Thoracic aorta (tissue), 2 donors: ENCODE data around the gene DTNB. TPM values are rescaled to one million over a fixed set of nuclear protein-coding genes. Genes with fewer than 3 reads are reported as not detected.
A peak's percentile ranks its signal among the peaks of the same experiment; 100 is the strongest.

Experiments used
- ATAC-seq: fragments of 150-250 bp; one replicate; pipeline ENCODE4 v1.8.0; 2017; ENCODE audit warnings: low read depth; ENCODE audit not compliant: insufficient number of reproducible peaks, low FRiP score
- DNase-seq: peaks from one replicate; pipeline ENCODE4 v3.0.0-alpha.2; 2020; ENCODE audit warnings: low spot score
- H3K27ac ChIP-seq, 2 donors: fragments of 200-600 bp; sonication (generic); 1 replicate in 1 of 2; 2 replicates in 1 of 2; pipeline ENCODE4 v1.5.1; 2016; ENCODE audit warnings: mild to moderate bottlenecking in 2 of 2, moderate library complexity in 2 of 2
- H3K27me3 ChIP-seq: fragments of 200-600 bp; sonication (generic); replicated peaks from 2 replicates; pipeline ENCODE4 v1.6.0; 2016; ENCODE audit warnings: mild to moderate bottlenecking; ENCODE audit not compliant: insufficient read depth
- H3K36me3 ChIP-seq: fragments of 200-600 bp; sonication (generic); one replicate; pipeline ENCODE4 v1.5.1; 2016
- H3K4me1 ChIP-seq, 2 donors: fragments of 200-600 bp; sonication (generic); 1 replicate in 1 of 2; 2 replicates in 1 of 2; pipeline versions ENCODE4 v1.5.1 to v1.6.0; 2016; ENCODE audit warnings: low read depth in 2 of 2, mild to moderate bottlenecking in 1 of 2; ENCODE audit not compliant: control insufficient read depth in 1 of 2
- H3K4me3 ChIP-seq: fragments of 200-600 bp; sonication (generic); 2 replicates; pipeline ENCODE4 v1.5.1; 2016; ENCODE audit warnings: mild to moderate bottlenecking
- H3K9me3 ChIP-seq: fragments of 200-600 bp; sonication (generic); 2 replicates; pipeline ENCODE4 v1.5.1; 2016
- total RNA-seq, 2 donors: library from RNA; depleted of rRNA; stranded (reverse); fragments of >200 nt; gene quantifications; one replicate each; pipeline versions ENCODE4 v1.1.0 to v1.2.3, GENCODE V29; 2016
- TF ChIP-seq, protein P1 (sequence below): fragments of 200-600 bp; sonication (generic); IDR thresholded peaks from one replicate; pipeline ENCODE4 v1.5.1; 2019; ENCODE audit warnings: antibody characterized with exemption

Gene DTNB
- total RNA-seq, 2 donors from 2014 or later = 16.3 to 76.2 TPM

- no peaks in the 10 kb centered on the region for H3K27me3 ChIP-seq
- H3K9me3 ChIP-seq = no peaks in the 10 kb centered on the region
- no peak overlapping the region for H3K4me3 ChIP-seq
- no peaks in the 10 kb centered on the region for H3K36me3 ChIP-seq
- DNase-seq = no peak
- H3K27ac ChIP-seq = no peak overlapping the region
- no peaks in the 10 kb centered on the region for H3K4me1 ChIP-seq
- TF ChIP-seq, protein P1, sequence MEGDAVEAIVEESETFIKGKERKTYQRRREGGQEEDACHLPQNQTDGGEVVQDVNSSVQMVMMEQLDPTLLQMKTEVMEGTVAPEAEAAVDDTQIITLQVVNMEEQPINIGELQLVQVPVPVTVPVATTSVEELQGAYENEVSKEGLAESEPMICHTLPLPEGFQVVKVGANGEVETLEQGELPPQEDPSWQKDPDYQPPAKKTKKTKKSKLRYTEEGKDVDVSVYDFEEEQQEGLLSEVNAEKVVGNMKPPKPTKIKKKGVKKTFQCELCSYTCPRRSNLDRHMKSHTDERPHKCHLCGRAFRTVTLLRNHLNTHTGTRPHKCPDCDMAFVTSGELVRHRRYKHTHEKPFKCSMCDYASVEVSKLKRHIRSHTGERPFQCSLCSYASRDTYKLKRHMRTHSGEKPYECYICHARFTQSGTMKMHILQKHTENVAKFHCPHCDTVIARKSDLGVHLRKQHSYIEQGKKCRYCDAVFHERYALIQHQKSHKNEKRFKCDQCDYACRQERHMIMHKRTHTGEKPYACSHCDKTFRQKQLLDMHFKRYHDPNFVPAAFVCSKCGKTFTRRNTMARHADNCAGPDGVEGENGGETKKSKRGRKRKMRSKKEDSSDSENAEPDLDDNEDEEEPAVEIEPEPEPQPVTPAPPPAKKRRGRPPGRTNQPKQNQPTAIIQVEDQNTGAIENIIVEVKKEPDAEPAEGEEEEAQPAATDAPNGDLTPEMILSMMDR = no peak
- ATAC-seq = no peak
These were observed 103.1 kb downstream of the DTNB start for GRCh38 chr2:25570161-25570845.

DNA sequence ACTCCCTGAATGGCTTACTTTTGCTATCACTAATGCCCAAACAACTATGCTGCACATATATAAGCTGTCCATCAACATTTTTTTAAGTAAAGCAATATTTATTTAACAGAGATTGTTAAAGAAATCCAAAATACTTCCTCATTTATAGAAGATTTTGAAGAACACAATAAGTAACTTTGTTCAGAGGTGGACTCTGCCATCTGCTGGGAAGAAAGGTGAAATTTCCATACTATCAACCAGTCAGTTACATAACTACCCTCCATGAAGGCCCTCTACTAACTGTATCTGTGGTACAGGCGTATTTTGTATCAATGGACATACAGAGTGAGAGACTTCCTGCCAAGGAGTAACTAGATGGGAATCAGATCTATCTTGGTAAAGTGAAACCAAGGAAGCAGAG, 106.0 kb downstream of the DTNB start:
- no peaks in the 10 kb centered on the region for H3K27me3 ChIP-seq
- no peak overlapping the region for H3K4me3 ChIP-seq
- no peak for DNase-seq
- H3K9me3 ChIP-seq = no peaks in the 10 kb centered on the region
- ATAC-seq = no peak
- H3K27ac ChIP-seq = no peak overlapping the region
- H3K36me3 ChIP-seq = no peaks in the 10 kb centered on the region
- H3K4me1 ChIP-seq = no peaks in the 10 kb centered on the region
- TF ChIP-seq, protein P1 = peak; percentile 24

GRCh38 chr2:25566694-25567093, 106.7 kb downstream of the DTNB start:
- no peaks in the 10 kb centered on the region for H3K36me3 ChIP-seq
- H3K4me1 ChIP-seq = no peaks in the 10 kb centered on the region
- TF ChIP-seq, protein P1 = no peak
- ATAC-seq (no peak), DNase-seq (no peak)
- H3K27ac ChIP-seq = no peak overlapping the region
- H3K9me3 ChIP-seq = no peaks in the 10 kb centered on the region
- no peak overlapping the region for H3K4me3 ChIP-seq
- H3K27me3 ChIP-seq = no peaks in the 10 kb centered on the region

DNA sequence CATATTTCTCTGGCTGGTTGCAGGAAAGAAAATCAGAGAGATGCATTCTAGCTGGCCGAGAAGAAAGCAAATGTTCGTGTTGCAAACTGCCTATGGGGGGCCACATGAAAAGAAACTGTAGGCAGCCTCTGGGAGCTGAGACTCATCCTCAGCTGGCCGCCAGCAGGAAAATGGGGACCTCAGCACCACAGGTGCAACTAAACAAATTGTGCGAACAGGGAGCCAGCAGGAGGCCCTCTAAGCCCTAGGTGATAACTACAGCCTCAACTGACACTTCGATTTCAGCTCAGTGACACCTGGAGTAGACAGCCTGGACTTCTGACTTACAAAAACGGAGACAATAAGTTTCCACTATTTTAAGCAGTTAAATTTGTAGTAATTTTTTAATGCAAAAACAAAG, 107.3 kb downstream of the DTNB start:
- no peak for DNase-seq
- H3K4me3 ChIP-seq = no peak overlapping the region
- ATAC-seq = no peak
- H3K27me3 ChIP-seq = no peaks in the 10 kb centered on the region
- no peaks in the 10 kb centered on the region for H3K9me3 ChIP-seq
- no peaks in the 10 kb centered on the region for H3K4me1 ChIP-seq
- no peak overlapping the region for H3K27ac ChIP-seq
- TF ChIP-seq, protein P1 = no peak
- H3K36me3 ChIP-seq = no peaks in the 10 kb centered on the region

DNA sequence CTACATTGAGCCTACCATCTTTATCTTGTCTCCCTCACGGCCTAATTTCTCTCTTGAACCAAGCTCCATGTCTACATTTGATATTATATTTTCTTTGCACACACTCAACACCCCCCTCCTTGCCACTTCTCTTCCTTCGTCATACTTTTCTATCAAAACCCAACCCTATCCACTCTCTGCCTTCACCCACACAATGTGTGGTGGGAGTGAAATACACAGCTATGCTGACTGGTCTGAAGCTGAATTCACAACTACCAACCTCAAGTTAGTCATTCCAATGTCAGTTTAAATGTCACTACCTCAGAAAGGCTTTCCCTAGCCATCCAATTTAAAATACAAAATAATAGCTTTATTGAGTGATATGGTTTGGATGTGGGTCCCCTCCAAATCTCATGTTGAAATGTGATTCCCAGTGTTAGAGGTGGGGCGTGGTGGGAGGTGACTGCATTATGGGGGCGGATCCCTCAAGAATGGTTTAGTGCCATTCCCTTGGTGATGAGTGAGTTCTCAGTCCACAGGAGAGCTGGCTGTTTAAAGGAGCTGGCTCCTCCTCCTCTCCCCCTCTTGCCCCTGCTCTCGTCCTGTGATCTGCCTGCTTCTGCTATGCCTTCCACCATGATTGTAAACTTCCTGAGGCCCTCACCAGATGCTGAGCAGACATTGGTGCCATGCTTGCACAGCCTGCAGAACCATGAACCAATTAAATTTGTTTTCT, 112.1 kb downstream of the DTNB start:
- TF ChIP-seq, protein P1 = no peak
- Histone ChIP-seq H3K4me3 (no peak overlapping the region), H3K27me3 (no peaks in the 10 kb centered on the region), H3K4me1 (no peaks in the 10 kb centered on the region), H3K9me3 (no peaks in the 10 kb centered on the region), H3K36me3 (no peaks in the 10 kb centered on the region), H3K27ac (no peak overlapping the region)
- no peak for DNase-seq
- ATAC-seq = no peak
